ENCODE results near the gene CEACAM3.
"Not testable (repeated sequence)": the region's sequence is repeated elsewhere in the genome, so short reads cannot be mapped to it uniquely, and the experiment has no call there.

The CEACAM3 gene

GRCh38 chr19:41774515-41774980 lies 21.8 kb upstream of the CEACAM3 start:
- no peaks in the 10 kb centered on the region for H3K4me1 ChIP-seq (ENCODE audit: control insufficient read depth, insufficient read depth, low read length)
- H3K4me3 ChIP-seq (ENCODE audit: low read length), result no peak overlapping the region
- H3K27ac ChIP-seq (ENCODE audit: low read depth, low read length), result no peak overlapping the region
- no peak overlapping the region for H3K9ac ChIP-seq (ENCODE audit: low read length)
- H3K27me3 ChIP-seq (ENCODE audit: control insufficient read depth, insufficient read depth, low read length), result no peaks in the 10 kb centered on the region
- no peaks in the 10 kb centered on the region for H3K36me3 ChIP-seq (ENCODE audit: control insufficient read depth, insufficient read depth, low read length)

- Histone ChIP-seq H3K4me3 (ENCODE audit: low read length) (no peak overlapping the region), H3K36me3 (ENCODE audit: control insufficient read depth, insufficient read depth, low read length) (no peaks in the 10 kb centered on the region), H3K4me1 (ENCODE audit: control insufficient read depth, insufficient read depth, low read length) (no peaks in the 10 kb centered on the region), H3K27me3 (ENCODE audit: control insufficient read depth, insufficient read depth, low read length) (no peaks in the 10 kb centered on the region), H3K27ac (ENCODE audit: low read depth, low read length) (no peak overlapping the region), H3K9ac (ENCODE audit: low read length) (no peak overlapping the region)
These were observed 19.7 kb upstream of the CEACAM3 start for GRCh38 chr19:41776700-41777099.

- no peak overlapping the region for H3K4me3 ChIP-seq (ENCODE audit: low read length)
- H3K27me3 ChIP-seq (ENCODE audit: control insufficient read depth, insufficient read depth, low read length), result peaks cover 2% of the 10 kb centered on the region
- H3K36me3 ChIP-seq (ENCODE audit: control insufficient read depth, insufficient read depth, low read length), result no peaks in the 10 kb centered on the region
- no peak overlapping the region for H3K27ac ChIP-seq (ENCODE audit: low read depth, low read length)
- H3K4me1 ChIP-seq (ENCODE audit: control insufficient read depth, insufficient read depth, low read length), result no peaks in the 10 kb centered on the region
- no peak overlapping the region for H3K9ac ChIP-seq (ENCODE audit: low read length)
These were observed 12.8 kb upstream of the CEACAM3 start for GRCh38 chr19:41783612-41784011.

- H3K9ac ChIP-seq (ENCODE audit: low read length), result no peak overlapping the region
- no peak overlapping the region for H3K4me3 ChIP-seq (ENCODE audit: low read length)
- H3K4me1 ChIP-seq (ENCODE audit: control insufficient read depth, insufficient read depth, low read length), result no peaks in the 10 kb centered on the region
- H3K27ac ChIP-seq (ENCODE audit: low read depth, low read length), result no peak overlapping the region
- peaks cover 2% of the 10 kb centered on the region for H3K27me3 ChIP-seq (ENCODE audit: control insufficient read depth, insufficient read depth, low read length)
- H3K36me3 ChIP-seq (ENCODE audit: control insufficient read depth, insufficient read depth, low read length), result no peaks in the 10 kb centered on the region
These were observed 12.1 kb upstream of the CEACAM3 start for GRCh38 chr19:41784312-41784711.

GRCh38 chr19:41784743-41785142 lies 11.6 kb upstream of the CEACAM3 start:
- Histone ChIP-seq H3K4me1 (ENCODE audit: control insufficient read depth, insufficient read depth, low read length) (no peaks in the 10 kb centered on the region), H3K36me3 (ENCODE audit: control insufficient read depth, insufficient read depth, low read length) (no peaks in the 10 kb centered on the region), H3K27ac (ENCODE audit: low read depth, low read length) (no peak overlapping the region), H3K9ac (ENCODE audit: low read length) (no peak overlapping the region), H3K27me3 (ENCODE audit: control insufficient read depth, insufficient read depth, low read length) (peaks cover 2% of the 10 kb centered on the region), H3K4me3 (ENCODE audit: low read length) (no peak overlapping the region)

- peaks cover 2% of the 10 kb centered on the region for H3K27me3 ChIP-seq (ENCODE audit: control insufficient read depth, insufficient read depth, low read length)
- no peaks in the 10 kb centered on the region for H3K4me1 ChIP-seq (ENCODE audit: control insufficient read depth, insufficient read depth, low read length)
- no peak overlapping the region for H3K4me3 ChIP-seq (ENCODE audit: low read length)
- H3K9ac ChIP-seq (ENCODE audit: low read length), result no peak overlapping the region
- H3K27ac ChIP-seq (ENCODE audit: low read depth, low read length), result no peak overlapping the region
- H3K36me3 ChIP-seq (ENCODE audit: control insufficient read depth, insufficient read depth, low read length), result no peaks in the 10 kb centered on the region
These were observed 10.7 kb upstream of the CEACAM3 start for GRCh38 chr19:41785653-41786052.

- Histone ChIP-seq H3K9ac (ENCODE audit: low read length) (no peak overlapping the region), H3K4me1 (ENCODE audit: control insufficient read depth, insufficient read depth, low read length) (no peaks in the 10 kb centered on the region), H3K4me3 (ENCODE audit: low read length) (no peak overlapping the region), H3K27ac (ENCODE audit: low read depth, low read length) (no peak overlapping the region), H3K27me3 (ENCODE audit: control insufficient read depth, insufficient read depth, low read length) (peaks cover 2% of the 10 kb centered on the region), H3K36me3 (ENCODE audit: control insufficient read depth, insufficient read depth, low read length) (no peaks in the 10 kb centered on the region)
These were observed 9.3 kb upstream of the CEACAM3 start for GRCh38 chr19:41787055-41787454.

GRCh38 chr19:41788518-41788917 lies 7.9 kb upstream of the CEACAM3 start:
- H3K9ac ChIP-seq (ENCODE audit: low read length); H3K27ac ChIP-seq (ENCODE audit: low read depth, low read length); H3K36me3 ChIP-seq (ENCODE audit: control insufficient read depth, insufficient read depth, low read length); H3K4me3 ChIP-seq (ENCODE audit: low read length); H3K4me1 ChIP-seq (ENCODE audit: control insufficient read depth, insufficient read depth, low read length); H3K27me3 ChIP-seq (ENCODE audit: control insufficient read depth, insufficient read depth, low read length): not testable (repeated sequence)

GRCh38 chr19:41789053-41789452 lies 7.3 kb upstream of the CEACAM3 start:
- H3K9ac ChIP-seq (ENCODE audit: low read length); H3K4me3 ChIP-seq (ENCODE audit: low read length); H3K36me3 ChIP-seq (ENCODE audit: control insufficient read depth, insufficient read depth, low read length); H3K4me1 ChIP-seq (ENCODE audit: control insufficient read depth, insufficient read depth, low read length); H3K27me3 ChIP-seq (ENCODE audit: control insufficient read depth, insufficient read depth, low read length); H3K27ac ChIP-seq (ENCODE audit: low read depth, low read length): not testable (repeated sequence)

- H3K4me1 ChIP-seq (ENCODE audit: control insufficient read depth, insufficient read depth, low read length), result no peaks in the 10 kb centered on the region
- H3K4me3 ChIP-seq (ENCODE audit: low read length), result no peak overlapping the region
- no peak overlapping the region for H3K27ac ChIP-seq (ENCODE audit: low read depth, low read length)
- no peak overlapping the region for H3K9ac ChIP-seq (ENCODE audit: low read length)
- H3K27me3 ChIP-seq (ENCODE audit: control insufficient read depth, insufficient read depth, low read length), result peaks cover 6% of the 10 kb centered on the region
- no peaks in the 10 kb centered on the region for H3K36me3 ChIP-seq (ENCODE audit: control insufficient read depth, insufficient read depth, low read length)
These were observed 3.6 kb upstream of the CEACAM3 start for GRCh38 chr19:41792513-41793413.

- peaks cover 6% of the 10 kb centered on the region for H3K27me3 ChIP-seq (ENCODE audit: control insufficient read depth, insufficient read depth, low read length)
- no peaks in the 10 kb centered on the region for H3K4me1 ChIP-seq (ENCODE audit: control insufficient read depth, insufficient read depth, low read length)
- no peak overlapping the region for H3K4me3 ChIP-seq (ENCODE audit: low read length)
- no peaks in the 10 kb centered on the region for H3K36me3 ChIP-seq (ENCODE audit: control insufficient read depth, insufficient read depth, low read length)
- no peak overlapping the region for H3K9ac ChIP-seq (ENCODE audit: low read length)
- no peak overlapping the region for H3K27ac ChIP-seq (ENCODE audit: low read depth, low read length)
These were observed 3.0 kb upstream of the CEACAM3 start for GRCh38 chr19:41793414-41793727.

GRCh38 chr19:41795031-41795461 lies 1.3 kb upstream of the CEACAM3 start:
- Histone ChIP-seq H3K36me3 (ENCODE audit: control insufficient read depth, insufficient read depth, low read length) (no peaks in the 10 kb centered on the region), H3K9ac (ENCODE audit: low read length) (no peak overlapping the region), H3K4me3 (ENCODE audit: low read length) (no peak overlapping the region), H3K27me3 (ENCODE audit: control insufficient read depth, insufficient read depth, low read length) (peaks cover 6% of the 10 kb centered on the region), H3K4me1 (ENCODE audit: control insufficient read depth, insufficient read depth, low read length) (no peaks in the 10 kb centered on the region), H3K27ac (ENCODE audit: low read depth, low read length) (no peak overlapping the region)

- Histone ChIP-seq H3K36me3 (ENCODE audit: control insufficient read depth, insufficient read depth, low read length) (no peaks in the 10 kb centered on the region), H3K27ac (ENCODE audit: low read depth, low read length) (no peak overlapping the region)
These were observed 514 bp downstream of the CEACAM3 start for GRCh38 chr19:41796901-41797300.

More at GRCh38 chr19:41796901-41797300, 514 bp downstream of the CEACAM3 start:
- Histone ChIP-seq H3K4me3 (ENCODE audit: low read length) (no peak overlapping the region), H3K9ac (ENCODE audit: low read length) (no peak overlapping the region), H3K4me1 (ENCODE audit: control insufficient read depth, insufficient read depth, low read length) (no peaks in the 10 kb centered on the region), H3K27me3 (ENCODE audit: control insufficient read depth, insufficient read depth, low read length) (peaks cover 6% of the 10 kb centered on the region)
